Measurements from ENCODE around the gene RASD2. TPM values are rescaled to one million over a fixed set of nuclear protein-coding genes. Genes with fewer than 3 reads are reported as not detected.

The RASD2 gene
- total RNA-seq, 2 donors from 2014 or later, result 0.07 TPM; not detected in 1

DNA sequence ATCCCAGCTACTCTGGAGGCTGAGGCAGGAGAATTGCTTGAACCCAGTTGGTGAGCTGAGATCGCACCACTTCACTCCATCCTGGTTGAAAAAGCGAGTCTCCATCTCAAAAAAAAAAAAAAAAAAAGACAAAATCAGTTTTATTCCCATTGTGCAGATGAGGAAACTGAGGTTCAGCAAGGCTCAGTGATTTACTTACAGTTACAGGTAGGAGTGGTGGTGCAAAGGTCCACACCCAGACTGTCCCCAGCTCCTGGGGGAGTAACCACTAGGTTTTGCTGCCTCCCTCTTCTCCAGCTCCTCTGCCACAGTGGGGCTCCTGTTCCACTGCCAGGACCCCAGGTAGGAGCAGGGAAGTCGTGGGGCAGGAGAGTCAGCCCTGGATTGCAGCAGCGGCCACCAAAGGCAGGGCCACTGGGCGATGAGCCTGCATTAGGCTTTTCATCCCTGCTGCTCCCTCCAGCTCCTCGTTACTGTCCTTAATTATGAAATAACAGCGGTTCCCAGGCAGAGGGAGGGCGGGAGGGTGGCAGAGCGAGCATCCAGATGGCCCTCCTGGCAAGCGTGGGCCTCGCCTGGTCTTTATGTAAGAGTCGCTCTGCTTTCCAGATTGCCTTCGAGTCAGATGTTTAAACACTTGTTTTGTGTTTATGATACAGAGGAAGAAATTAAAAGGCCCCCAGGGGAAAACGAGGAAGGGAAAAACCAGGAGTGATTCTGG lies 15.5 kb upstream of the RASD2 start:
- Mint-ChIP-seq H3K27ac (no peak overlapping the region), H3K4me3 (no peak overlapping the region)

DNA sequence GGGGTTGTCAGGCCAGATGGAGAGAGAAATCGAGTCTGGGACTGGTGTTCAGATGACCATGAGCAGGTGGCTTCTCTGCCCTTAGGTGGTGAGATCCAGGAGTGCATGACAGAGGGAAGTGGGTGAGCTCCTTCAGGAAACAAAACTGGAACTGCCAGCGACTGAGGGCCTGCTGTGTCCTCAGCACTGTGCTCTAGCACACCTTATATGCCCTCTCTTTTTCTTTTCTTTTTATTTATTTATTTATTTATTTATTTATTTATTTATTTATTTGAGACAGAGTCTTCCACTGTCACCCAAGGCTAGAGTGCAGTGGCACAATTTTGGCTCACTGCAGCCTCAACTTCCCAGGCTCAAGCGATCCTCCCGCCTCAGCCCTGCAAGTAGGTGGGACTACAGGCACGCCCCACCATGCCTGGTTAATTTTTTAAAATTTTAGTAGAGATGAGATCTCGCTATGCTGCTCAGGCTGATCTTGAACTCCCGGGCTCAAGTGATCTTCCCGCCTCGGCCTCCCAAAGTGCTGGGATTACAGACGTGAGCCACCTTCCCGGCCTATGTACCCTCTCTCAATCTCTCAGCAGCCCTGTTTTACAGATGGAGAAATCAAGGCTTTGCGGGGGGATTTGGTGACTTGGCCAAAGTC lies 14.8 kb upstream of the RASD2 start:
- no peaks in the 10 kb centered on the region for H3K9me3 Mint-ChIP-seq

More for the DNA sequence above, 15.5 kb upstream of the RASD2 start:
- no peaks in the 10 kb centered on the region for H3K36me3 Mint-ChIP-seq
- ATAC-seq, result no peak
- H3K9me3 Mint-ChIP-seq, result no peaks in the 10 kb centered on the region
- H3K4me1 Mint-ChIP-seq (ENCODE audit: low read depth in 2 of 2), result no peaks in the 10 kb centered on the region
- H3K27me3 Mint-ChIP-seq, result peaks cover 15 to 16% of the 10 kb centered on the region in 2 donors
- DNase-seq (ENCODE audit: low spot score), result no peak

DNA sequence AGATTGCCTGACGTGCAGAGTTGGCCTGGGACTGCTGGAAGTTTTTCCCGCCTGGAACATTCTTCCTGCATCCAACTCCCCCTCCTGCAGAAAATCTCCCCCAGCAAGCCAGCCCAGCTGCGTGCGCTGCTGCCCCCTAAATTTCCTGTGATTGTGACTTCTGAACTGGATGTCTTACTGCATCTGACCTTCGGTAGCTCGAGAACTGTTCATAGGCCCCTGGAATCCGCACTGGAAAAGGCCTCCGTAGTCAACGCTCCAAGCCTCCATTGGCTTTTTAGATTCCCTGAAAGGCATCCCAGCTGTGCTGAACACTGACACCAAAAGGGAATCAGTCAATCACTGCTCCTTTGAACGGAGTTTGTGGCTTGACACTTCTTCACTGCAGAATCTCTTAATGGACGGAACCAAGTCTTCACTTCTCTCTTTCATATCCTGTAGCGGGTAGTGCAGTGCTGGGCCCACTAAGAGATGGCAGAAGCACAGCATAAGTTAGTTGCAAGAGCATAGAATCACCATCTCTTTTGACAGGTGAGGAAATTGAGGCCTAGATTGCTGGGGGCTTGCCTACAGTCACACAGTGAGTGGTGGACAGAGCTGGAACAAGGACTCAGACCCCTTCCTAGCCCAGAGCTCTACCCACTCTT lies 14.2 kb upstream of the RASD2 start:
- DNase-seq (ENCODE audit: low spot score), result no peak

More for the DNA sequence above, 14.8 kb upstream of the RASD2 start:
- H3K4me3 Mint-ChIP-seq, result no peak overlapping the region
- no peaks in the 10 kb centered on the region for H3K36me3 Mint-ChIP-seq
- H3K27ac Mint-ChIP-seq, result no peak overlapping the region
- peaks cover 12 to 15% of the 10 kb centered on the region in 2 donors for H3K27me3 Mint-ChIP-seq
- DNase-seq (ENCODE audit: low spot score), result no peak
- ATAC-seq, result no peak
- no peaks in the 10 kb centered on the region for H3K4me1 Mint-ChIP-seq (ENCODE audit: low read depth in 2 of 2)

DNA sequence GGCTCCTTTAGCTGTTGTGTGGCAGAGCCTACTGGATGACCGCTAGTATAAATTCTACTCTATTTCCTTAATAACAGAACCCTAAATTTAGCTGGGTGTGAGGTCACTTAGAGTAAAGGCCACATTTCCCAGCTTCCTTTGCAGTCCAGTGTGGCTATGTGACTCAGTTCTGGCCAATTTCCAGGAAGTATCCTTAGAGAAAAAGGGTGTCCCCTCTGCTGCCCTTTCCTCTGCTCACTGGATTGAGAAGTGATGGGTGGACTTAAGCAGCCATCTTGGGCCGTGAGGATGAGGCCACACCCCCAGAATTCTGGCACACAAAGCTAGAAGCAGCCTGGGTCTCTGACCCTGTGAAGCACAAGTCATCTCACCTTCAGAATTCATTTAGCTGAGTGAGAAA lies 11.7 kb upstream of the RASD2 start:
- DNase-seq (ENCODE audit: low spot score) (no peak), ATAC-seq (no peak)
- Mint-ChIP-seq H3K4me3 (no peak overlapping the region), H3K27ac (no peak overlapping the region), H3K4me1 (ENCODE audit: low read depth in 2 of 2) (no peaks in the 10 kb centered on the region), H3K36me3 (no peaks in the 10 kb centered on the region), H3K9me3 (no peaks in the 10 kb centered on the region), H3K27me3 (peaks cover 0 to 3% of the 10 kb centered on the region in 2 donors)

More for the DNA sequence above, 14.2 kb upstream of the RASD2 start:
- H3K4me3 Mint-ChIP-seq, result no peak overlapping the region
- no peak for ATAC-seq
- no peaks in the 10 kb centered on the region for H3K9me3 Mint-ChIP-seq
- H3K4me1 Mint-ChIP-seq (ENCODE audit: low read depth in 2 of 2), result no peaks in the 10 kb centered on the region
- H3K27ac Mint-ChIP-seq, result no peak overlapping the region
- no peaks in the 10 kb centered on the region for H3K36me3 Mint-ChIP-seq
- H3K27me3 Mint-ChIP-seq, result peaks cover 12 to 15% of the 10 kb centered on the region in 2 donors

DNA sequence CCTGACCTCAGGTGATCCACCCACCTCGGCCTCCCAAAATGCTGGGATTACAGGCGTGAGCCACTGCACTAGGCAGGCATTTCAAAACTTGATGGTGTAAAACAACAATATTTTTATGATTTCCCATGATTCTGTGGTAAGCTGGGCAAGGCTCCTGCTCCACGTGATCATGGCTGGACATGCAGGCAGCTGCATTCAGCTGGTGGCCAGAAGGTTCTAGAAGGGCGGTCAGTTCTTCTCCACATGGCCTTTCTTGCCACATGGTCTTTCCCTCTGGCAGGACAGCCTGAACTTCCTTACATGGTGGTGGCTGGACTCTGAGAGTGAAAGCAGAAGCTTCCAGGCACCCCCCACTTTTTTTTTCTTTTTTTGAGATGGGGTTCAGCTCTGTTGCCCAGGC lies 9.9 kb upstream of the RASD2 start:
- DNase-seq (ENCODE audit: low spot score) (no peak), ATAC-seq (no peak)
- H3K27me3 Mint-ChIP-seq, result peaks cover 0 to 6% of the 10 kb centered on the region in 2 donors
- no peak overlapping the region for H3K4me3 Mint-ChIP-seq
- no peaks in the 10 kb centered on the region for H3K36me3 Mint-ChIP-seq
- no peak overlapping the region for H3K27ac Mint-ChIP-seq
- no peaks in the 10 kb centered on the region for H3K9me3 Mint-ChIP-seq
- H3K4me1 Mint-ChIP-seq (ENCODE audit: low read depth in 2 of 2), result no peaks in the 10 kb centered on the region

- Mint-ChIP-seq H3K27me3 (peaks cover 0 to 6% of the 10 kb centered on the region in 2 donors), H3K36me3 (no peaks in the 10 kb centered on the region), H3K9me3 (no peaks in the 10 kb centered on the region), H3K4me3 (no peak overlapping the region), H3K27ac (no peak overlapping the region), H3K4me1 (ENCODE audit: low read depth in 2 of 2) (no peaks in the 10 kb centered on the region)
- DNase-seq (ENCODE audit: low spot score) (no peak), ATAC-seq (no peak)
These were observed 9.4 kb upstream of the RASD2 start for GRCh38 chr22:35531202-35531601.

GRCh38 chr22:35531676-35532075 lies 9.0 kb upstream of the RASD2 start:
- Mint-ChIP-seq H3K27ac (no peak overlapping the region), H3K36me3 (no peaks in the 10 kb centered on the region), H3K4me1 (ENCODE audit: low read depth in 2 of 2) (no peaks in the 10 kb centered on the region), H3K9me3 (no peaks in the 10 kb centered on the region), H3K27me3 (peaks cover 0 to 6% of the 10 kb centered on the region in 2 donors), H3K4me3 (no peak overlapping the region)
- DNase-seq (ENCODE audit: low spot score) (no peak), ATAC-seq (no peak)

GRCh38 chr22:35533365-35534029 lies 7.1 kb upstream of the RASD2 start:
- Mint-ChIP-seq H3K27me3 (peaks cover 0 to 6% of the 10 kb centered on the region in 2 donors), H3K4me3 (no peak overlapping the region), H3K27ac (no peak overlapping the region), H3K36me3 (peaks cover 5% of the 10 kb centered on the region), H3K9me3 (no peaks in the 10 kb centered on the region), H3K4me1 (ENCODE audit: low read depth in 2 of 2) (peaks cover 6 to 8% of the 10 kb centered on the region in 2 donors)
- no peak for ATAC-seq
- DNase-seq (ENCODE audit: low spot score), result no peak

GRCh38 chr22:35534091-35534490 lies 6.5 kb upstream of the RASD2 start:
- H3K4me3 Mint-ChIP-seq, result no peak overlapping the region
- peaks cover 8 to 9% of the 10 kb centered on the region in 2 donors for H3K4me1 Mint-ChIP-seq (ENCODE audit: low read depth in 2 of 2)
- DNase-seq (ENCODE audit: low spot score), result no peak
- no peak for ATAC-seq
- H3K36me3 Mint-ChIP-seq, result peaks cover 5% of the 10 kb centered on the region
- H3K27ac Mint-ChIP-seq, result no peak overlapping the region
- no peaks in the 10 kb centered on the region for H3K9me3 Mint-ChIP-seq
- peaks cover 0 to 8% of the 10 kb centered on the region in 2 donors for H3K27me3 Mint-ChIP-seq

DNA sequence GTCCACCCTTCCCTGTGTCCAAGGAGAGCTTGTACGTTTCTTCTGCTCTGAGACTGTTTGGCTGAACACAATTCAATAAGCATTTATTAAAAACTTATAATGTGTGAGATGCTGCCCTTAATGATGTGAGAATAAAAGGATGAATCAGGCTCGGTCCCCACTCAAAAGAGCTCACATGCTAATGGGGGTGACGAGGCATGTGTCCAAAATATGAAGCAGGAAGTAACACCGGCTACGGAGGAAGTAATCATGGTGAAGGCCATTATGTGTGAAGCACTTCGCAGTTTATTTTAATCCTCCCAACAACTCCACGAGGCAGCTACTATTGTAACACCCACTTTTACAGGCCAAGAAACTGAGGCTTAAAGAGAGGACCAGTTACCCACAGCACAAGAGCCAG lies 3.4 kb upstream of the RASD2 start:
- peaks cover 13 to 15% of the 10 kb centered on the region in 2 donors for H3K4me1 Mint-ChIP-seq (ENCODE audit: low read depth in 2 of 2)
- ATAC-seq (no peak), DNase-seq (ENCODE audit: low spot score) (no peak)
- peak overlapping the region in 1 of 2 donors; percentile 38 for H3K27ac Mint-ChIP-seq
- H3K4me3 Mint-ChIP-seq, result peak overlapping the region; percentile 55
- peaks cover 10 to 13% of the 10 kb centered on the region in 2 donors for H3K27me3 Mint-ChIP-seq
- peaks cover 5% of the 10 kb centered on the region for H3K36me3 Mint-ChIP-seq
- no peaks in the 10 kb centered on the region for H3K9me3 Mint-ChIP-seq

- Mint-ChIP-seq H3K27ac (no peak overlapping the region), H3K27me3 (peaks cover 19% of the 10 kb centered on the region in 2 donors)
- no peak for ATAC-seq
These were observed 1.8 kb upstream of the RASD2 start for GRCh38 chr22:35538801-35539321.

DNA sequence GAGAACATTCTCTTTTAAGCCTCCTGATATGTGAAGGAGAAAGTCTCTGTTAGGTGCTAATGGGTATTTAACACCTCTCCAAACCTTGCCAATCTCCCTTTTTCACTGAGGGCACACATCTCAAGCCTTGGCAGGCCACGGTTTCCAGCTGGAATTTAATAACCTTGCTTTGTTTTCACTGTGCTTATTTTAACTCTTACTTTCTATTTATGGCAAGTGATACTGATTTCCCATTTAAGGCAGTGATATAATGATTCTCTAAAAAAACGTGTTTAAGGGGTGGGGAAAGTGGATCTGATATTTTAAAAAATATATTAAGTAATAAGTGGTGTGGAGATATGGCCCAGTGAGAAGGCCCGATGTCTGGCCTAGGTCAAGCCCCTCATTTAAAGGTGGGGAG lies 1.1 kb upstream of the RASD2 start:
- H3K4me3 Mint-ChIP-seq, result peak overlapping the region; percentile 36
- peaks cover 5% of the 10 kb centered on the region for H3K36me3 Mint-ChIP-seq
- DNase-seq (ENCODE audit: low spot score) (no peak), ATAC-seq (no peak)
- no peaks in the 10 kb centered on the region for H3K9me3 Mint-ChIP-seq
- peaks cover 13 to 15% of the 10 kb centered on the region in 2 donors for H3K4me1 Mint-ChIP-seq (ENCODE audit: low read depth in 2 of 2)
- H3K27me3 Mint-ChIP-seq, result peaks cover 20 to 23% of the 10 kb centered on the region in 2 donors
- no peak overlapping the region for H3K27ac Mint-ChIP-seq

More at GRCh38 chr22:35538801-35539321, 1.8 kb upstream of the RASD2 start:
- Mint-ChIP-seq H3K4me1 (ENCODE audit: low read depth in 2 of 2) (peaks cover 13 to 15% of the 10 kb centered on the region in 2 donors), H3K4me3 (peak overlapping the region; percentile 15), H3K9me3 (no peaks in the 10 kb centered on the region), H3K36me3 (peaks cover 5% of the 10 kb centered on the region)
- DNase-seq (ENCODE audit: low spot score), result no peak

GRCh38 chr22:35539910-35540594 lies 579 bp upstream of the RASD2 start:
- DNase-seq (ENCODE audit: low spot score) (peak; percentile 83), ATAC-seq (peak; percentile 93 to 97)
- Mint-ChIP-seq H3K27me3 (peaks cover 22 to 23% of the 10 kb centered on the region in 2 donors), H3K4me1 (ENCODE audit: low read depth in 2 of 2) (peaks cover 13 to 15% of the 10 kb centered on the region in 2 donors), H3K4me3 (peak overlapping the region; percentile 49), H3K9me3 (no peaks in the 10 kb centered on the region), H3K36me3 (peaks cover 5% of the 10 kb centered on the region), H3K27ac (no peak overlapping the region)

All from natural killer cell treated with Interleukin-12 subunit alpha and Interleukin-12 subunit beta and Interleukin-15 and Interleukin-18, amount 100 ng/mL, for 72 hours (primary cell).